Hypothalamus (tissue), 51 donors: ENCODE results near the gene TCAF1.
"Not testable (repeated sequence)": the region's sequence is repeated elsewhere in the genome, so short reads cannot be mapped to it uniquely, and the experiment has no call there.

Experiments used
- DNase-seq, 51 donors: peaks; one replicate each; lab custom pipeline; 2025; lab: John Stamatoyannopoulos, UW

TCAF1 gene

DNA sequence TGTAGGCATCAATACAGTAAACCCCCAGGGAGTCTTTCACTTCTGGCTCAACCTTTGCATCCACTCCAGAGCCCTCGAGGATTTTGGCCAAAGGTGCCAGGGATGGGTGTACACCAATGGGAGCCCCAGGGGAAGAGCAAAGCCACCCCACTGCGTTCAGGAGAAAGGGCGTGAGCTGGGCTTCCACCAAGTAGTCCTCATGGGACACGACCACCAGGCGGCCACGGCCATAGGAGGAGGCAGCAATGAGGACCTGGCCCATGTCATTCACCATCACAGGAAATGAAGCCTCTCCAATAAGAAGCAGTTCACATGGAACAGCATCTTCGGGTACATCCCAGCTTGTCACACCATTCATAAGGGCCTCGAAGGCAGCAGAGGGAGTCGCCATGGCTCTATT lies 25.8 kb downstream of the TCAF1 start:
- no peak for DNase-seq

DNA sequence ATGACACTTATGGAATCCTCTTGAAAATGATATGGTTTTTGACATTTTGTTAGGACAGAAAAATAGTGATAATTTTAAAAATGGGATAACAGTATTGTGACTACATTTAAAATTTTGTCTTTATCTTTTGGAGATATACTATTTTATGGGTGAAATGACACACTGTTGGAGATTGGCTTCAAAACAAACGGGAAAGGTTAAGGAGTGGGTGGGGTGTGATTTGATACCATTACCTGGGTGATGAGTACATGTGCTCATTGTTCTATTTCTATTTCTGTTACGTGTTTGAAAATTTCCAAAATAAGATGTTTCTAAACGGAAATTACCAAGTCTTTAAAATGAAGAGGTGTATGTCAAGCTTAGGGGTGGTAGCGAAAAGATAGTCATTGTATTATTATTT lies 28.7 kb downstream of the TCAF1 start:
- not testable (repeated sequence) for DNase-seq

DNA sequence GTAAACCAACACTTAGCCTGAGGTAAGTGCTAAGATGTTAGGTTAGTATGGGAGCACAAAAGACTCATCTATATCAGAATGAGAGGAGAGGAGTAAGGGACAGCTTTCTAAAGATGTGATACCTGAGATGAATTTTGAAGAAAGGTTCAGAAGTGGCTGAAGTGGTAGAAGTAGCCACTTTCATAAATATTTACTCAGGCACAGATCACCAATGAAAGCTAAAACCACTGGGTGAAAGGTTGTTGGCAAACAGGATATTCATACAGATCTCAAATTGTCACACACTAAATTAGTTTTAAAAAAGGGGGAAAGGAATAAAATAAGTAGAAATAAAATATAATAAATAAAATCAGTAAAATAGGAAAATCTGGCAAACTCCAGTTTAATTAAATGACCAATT lies 30.4 kb downstream of the TCAF1 start:
- not testable (repeated sequence) for DNase-seq

DNA sequence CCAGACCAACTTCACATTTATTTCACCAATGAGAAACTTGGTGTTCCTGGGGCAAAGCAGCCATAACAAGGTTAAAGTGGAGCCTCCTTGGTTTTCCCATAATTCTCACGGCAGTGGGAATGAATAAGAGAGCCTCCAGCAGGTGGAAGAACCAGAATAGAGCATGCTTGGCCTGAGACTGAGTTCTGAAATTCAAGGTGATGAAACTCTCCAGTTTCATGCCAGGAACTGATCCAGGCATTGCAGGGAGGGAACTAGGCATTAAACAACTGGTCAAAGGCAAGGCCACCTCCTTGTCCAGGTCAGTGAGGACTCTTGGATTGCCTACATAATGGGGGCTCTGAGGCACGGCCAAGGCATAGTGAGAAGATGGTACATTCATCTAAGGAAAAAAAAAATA lies 44.0 kb downstream of the TCAF1 start:
- not testable (repeated sequence) for DNase-seq

DNA sequence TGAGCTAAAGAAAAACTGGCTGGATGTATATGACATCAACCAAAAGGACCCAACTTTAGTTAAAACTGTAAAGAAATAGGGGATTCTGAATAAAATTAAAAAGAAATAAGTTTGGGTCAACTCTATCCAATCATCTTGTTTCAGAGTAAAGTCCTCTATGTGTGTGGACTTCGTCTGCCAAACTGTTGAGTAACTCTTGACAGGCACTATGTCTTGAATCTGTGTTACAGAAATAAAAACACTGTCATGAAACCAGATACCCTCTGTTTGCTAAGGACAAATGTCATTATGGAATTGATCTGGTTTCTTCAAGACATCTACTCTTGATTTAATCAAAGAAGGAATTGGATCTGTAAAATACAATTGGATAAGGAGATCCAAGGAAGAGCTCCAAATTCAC lies 46.5 kb downstream of the TCAF1 start:
- DNase-seq, result not testable (repeated sequence)

DNA sequence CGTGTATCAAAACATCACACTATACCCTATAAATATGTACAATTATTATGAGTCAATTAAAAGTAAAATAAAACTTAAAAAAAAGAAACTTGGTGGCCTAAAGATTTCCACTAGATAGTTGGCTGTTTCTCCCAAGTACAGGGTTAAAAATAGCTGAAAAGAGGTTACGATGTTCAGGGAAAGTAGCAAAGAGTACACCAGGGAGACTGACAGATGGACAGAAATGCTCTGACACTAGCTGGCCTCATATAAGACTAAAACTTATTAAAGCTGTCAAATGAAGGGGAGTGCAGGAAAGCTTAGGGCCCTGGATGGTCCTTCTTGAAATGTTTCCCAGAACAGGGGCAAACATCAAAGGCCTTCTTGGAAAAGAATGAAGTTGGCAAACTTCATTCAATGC lies 51.3 kb downstream of the TCAF1 start:
- DNase-seq, result no peak

DNA sequence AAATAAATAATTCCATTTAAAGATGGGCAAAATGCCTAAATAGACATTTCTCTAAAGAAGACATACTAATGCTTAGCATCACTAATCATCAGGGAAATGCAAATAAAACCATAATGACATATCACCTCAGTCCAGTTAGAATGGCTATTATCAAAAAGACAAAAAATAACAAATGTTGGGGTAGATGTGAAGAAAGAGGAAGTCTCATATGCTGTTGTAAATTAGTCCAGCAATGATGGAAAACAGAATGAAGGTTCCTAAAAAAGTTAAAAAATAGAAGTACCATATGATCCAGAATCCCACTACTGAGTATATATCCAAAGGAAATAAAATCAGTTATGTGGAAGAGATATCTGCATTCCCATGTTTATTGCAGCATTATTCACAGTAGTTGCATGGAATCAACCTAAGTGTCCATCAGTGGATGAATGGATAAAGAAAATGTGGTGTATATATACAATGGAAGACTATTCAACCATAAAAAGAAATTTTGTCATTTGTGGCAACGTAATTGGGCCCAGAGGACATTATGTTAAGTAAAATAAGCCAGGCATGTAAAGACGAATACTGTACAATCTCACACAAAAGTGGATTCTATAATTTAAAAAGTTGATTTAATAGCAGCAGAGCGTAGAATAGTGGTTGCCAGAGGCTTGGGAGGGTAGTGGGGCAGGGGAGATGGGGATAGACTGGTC lies 52.0 kb downstream of the TCAF1 start:
- DNase-seq, result no peak

DNA sequence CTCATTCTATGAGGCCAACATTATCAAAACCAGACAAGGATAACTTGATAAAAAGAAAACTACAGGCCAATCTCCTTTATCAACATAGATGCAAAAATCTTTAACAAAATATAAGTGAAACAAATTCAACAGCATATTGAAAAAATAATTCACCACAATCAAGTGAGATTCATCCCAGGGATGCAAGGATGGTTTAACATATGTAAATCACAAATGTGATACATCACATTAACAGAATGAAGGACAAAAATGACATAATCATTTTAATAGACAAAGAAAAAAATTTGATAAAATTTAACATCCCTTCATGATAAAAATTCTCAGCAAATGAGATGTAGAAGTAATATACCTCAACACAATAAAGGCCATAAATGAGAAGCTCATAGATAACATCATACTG lies 53.8 kb downstream of the TCAF1 start:
- DNase-seq, result no peak

DNA sequence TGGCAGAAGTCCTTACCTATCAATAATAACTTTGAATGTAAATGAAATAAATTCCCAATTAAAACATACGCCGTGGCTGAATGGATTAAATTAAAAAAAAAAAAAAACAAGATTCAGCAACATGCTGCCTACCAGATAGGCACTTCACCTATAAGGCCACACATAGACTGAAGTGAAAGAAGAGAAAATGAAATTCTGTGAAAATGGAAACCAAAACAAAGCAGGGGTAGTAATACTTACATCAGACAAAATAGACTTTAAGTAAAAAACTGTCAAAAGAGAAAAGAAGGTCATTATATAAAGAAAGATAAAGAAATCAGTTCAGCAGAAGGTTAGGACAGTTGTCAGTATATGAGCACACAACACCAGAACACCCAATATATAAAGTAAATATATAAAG lies 55.3 kb downstream of the TCAF1 start:
- DNase-seq, result no peak

DNA sequence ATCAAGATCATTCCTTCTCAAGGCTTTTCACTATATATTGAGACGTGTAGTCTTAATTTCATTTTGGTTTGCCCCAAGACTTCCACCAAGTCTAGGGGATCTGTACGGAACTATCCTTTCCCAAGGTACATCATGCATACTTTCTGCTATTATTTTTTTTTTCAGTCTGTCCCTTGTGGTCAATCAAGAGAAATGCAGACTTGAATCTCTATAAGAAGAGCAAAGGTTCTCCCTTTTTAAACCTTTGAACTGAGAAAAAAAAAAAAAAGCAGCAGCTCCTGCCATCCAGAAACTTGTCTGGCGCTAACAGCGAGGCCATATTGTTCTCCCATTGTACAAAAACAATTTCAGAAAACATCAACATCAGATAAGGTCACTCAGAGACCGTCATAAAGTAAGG lies 60.3 kb downstream of the TCAF1 start:
- not testable (repeated sequence) for DNase-seq

DNA sequence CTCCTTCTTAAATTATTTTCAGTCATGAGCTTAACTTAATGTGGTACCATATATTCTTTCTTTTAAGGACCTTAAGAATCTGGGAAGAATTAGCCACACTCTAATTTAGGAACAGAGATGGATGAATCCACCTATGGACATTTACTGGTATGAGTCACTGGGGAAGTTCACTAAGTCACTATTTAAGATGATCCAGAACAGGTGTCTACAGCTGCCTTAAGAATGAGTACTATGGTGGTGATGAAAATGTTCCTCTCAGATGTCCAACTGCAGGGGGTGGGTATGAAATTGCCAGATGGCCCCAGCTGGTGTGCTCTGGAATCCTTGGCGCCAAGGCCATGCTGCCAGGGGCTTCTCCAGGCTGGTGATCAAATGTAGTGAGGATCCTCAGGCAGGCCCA lies 61.9 kb downstream of the TCAF1 start:
- DNase-seq, result not testable (repeated sequence)

DNA sequence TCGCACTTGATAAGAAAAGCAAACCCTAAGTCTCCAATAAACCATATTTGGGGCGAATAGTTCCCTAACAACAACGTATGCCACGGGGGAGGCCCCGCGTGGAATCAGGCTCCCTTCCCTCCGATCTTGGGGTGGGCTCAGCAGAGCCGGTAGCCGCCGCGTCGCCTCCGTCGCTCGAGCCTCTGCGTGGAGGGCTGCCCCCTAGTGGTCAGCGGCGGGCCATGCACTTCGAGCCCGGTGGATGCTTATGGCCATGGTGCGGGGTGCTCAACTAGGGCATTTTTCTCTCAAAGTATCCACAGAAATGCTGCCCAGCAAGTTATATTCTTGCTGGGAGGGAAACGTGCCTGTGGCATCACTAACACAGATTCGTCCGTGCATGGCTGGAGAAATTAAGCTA lies 64.8 kb downstream of the TCAF1 start:
- DNase-seq, result not testable (repeated sequence)

DNA sequence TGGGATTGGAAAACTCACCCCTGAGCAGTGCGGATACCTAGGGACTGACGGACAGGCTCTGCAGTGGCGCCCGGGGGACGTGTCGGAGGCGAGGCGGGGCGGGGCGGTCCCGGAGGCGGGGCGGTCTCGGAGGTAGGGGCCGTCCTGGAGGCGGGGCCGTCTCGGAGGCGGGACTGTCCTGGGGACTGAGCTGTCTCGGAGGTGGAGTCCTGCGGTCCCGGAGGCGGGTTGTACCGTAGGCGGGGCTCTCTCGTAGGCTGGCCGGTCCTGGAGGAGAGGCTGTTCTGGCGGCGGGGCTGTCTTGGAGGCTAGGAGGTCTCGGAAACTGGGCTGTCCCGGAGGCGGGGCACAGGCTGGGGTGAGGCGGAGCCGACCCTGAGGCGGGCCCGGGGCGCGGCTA lies 65.4 kb downstream of the TCAF1 start:
- DNase-seq, result peak; percentile 5 to 92 (median 78)

DNA sequence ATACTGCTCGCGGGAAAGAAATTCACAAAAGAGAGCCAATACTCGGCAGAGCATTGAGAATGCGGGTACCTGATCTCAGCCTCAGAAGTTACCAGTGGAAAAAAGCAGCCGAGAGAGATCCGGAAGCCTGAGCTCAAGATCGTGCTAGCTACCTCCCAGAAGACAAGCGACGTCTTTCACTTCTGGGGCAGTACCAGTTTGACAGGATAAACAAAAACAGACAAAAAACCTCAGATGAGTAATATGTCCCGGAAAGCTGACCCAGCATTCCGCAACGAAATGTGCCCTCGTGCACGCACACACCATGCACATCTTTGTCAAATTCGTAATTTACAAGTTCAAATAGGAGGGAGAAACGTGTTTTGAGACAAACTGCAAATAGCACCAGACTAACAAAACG lies 65.9 kb downstream of the TCAF1 start:
- DNase-seq, result not testable (repeated sequence)

DNA sequence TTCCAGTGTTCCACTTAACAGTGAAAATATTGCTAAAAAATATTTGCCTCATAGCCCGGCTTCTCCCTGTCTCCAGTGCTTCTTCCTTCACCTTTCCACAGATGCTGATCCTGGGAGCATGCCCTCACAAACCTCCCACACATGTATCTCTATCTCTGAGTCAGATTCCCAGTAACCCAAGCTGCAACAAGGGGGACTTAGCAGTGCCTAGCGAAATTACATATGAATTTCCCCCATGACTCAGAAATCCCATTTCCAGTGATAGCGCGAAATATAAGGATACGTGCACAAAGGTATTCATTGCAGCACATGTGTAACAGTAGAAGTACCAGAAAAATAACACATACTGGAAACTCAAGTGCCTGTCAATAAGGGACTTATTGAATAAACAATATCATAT lies 75.4 kb downstream of the TCAF1 start:
- DNase-seq, result not testable (repeated sequence)

DNA sequence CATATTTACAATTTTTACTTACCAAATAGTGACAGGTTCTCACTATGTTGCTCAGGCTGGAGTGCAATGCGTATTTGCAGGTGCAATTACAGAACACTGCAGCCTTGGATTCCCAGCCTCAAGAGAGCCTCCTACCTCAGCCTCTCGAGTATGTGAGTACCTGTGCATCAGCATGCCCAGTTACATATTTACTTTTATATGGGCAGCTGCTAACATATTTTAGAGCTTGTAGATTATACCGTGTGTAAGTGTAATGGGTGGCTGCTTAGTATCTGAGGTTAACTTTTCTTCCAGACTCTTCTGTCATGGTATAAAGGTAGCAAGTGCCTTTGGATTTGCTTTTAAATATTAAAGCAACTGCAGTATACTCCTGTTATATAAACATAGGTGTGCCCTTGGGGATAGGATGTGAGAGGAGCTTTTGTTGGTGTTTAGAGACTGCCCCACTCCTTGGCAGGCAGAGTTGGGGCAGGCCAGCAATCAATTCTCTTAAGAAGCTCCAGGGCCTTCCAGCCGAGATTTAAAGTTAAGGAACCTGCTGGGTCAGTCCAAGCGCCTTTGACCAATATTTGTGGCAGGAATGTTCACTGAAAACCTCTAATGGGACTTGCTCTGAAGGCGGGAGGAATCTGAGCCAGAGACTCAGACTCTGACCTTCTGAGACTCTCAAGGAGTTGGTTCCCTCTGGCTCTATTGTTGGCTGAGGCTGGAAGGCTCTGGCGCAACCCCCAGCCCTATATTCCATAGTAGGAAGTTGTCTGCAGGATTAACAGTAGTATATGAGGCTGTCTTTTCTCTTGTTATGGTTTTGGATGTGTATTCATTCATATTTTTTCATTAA lies 77.5 kb downstream of the TCAF1 start:
- not testable (repeated sequence) for DNase-seq

DNA sequence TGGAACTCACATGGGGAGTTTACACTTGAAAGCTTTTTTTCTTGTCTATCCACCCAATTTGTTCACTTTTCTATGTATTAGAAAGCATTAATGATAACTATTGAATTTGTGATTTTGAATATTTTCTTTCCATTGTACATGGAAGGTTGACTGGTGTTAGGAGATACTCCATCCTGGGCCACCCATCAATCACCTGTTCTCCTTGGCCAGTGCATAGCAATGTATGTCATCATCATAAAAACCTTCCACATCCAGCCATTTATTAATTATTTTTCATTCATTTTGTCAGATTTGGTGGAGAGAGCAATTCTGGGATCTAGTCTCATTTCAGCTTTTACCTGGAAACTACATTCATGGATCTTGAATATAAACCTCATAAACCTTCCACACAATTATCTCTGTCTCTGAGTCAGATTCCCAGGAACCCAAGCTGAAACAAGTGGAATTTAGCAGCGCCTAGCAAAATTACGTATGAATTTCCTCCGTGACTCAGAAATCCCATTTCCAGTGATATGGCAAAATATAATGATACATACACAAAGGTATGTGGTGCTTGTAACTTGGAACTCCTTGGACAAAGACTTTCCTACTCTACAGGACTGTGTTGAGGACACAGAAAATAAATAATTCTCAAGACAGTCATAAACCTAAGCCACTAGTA lies 78.2 kb downstream of the TCAF1 start:
- not testable (repeated sequence) for DNase-seq

DNA sequence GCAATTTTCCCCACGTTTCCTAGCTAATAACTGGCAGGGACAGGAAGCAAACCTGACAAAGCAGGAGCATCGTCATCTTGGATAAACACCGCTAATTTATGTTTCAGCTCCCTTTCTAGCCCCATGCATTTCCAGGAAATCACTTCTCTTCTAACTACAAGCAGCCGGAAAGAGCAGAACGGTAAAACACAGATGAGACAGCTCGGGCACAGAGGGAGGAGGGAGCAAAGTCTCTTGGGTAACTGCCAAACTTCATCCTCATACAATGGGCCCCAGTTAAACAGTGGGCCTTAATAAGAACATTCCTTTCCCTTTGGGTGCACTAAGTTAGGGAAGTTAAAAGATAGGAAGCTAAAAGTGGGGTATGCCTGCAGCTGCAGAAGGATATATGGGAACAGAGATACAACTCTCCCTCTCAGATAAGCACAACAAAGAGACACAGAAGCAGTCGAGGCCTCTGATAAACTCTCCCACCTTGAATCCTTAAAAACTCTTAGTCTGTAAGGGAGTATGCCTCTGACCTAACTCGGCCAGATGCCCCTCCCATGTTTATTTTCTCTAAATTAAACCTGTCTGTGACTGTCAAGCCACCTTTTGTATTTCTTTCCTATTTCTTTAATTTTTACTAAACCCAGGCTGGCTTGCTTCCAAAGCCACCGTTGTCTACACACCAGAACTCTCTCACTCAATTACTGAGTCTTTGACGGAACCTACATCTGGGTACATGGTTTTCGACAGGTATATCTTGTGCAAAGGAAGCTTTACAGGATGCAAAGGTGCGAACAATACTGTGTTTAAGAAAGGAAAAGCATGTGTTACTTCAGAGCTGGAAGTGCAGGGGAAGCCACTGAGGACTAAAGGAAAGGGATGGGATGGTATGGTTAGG lies 80.3 kb downstream of the TCAF1 start:
- not testable (repeated sequence) for DNase-seq

DNA sequence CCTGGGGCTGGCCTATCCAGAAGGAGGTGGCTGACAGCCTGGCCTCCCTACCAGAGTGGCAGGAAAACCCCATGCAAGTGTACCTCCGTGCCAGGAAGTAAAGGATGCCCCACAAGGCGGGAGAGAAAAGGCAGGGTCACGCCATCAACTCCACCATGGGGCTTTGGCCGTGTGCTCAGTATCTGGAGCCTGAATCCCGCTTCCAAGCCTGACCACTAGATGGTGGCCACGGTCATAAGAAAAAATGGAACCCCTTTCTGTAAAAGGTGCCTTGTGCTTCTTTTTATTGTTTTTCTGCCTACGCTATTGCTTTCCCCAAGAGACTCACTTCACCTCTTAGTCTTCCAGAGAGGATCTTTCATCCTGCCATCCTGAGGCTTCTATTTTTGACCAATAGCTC lies 84.1 kb downstream of the TCAF1 start:
- not testable (repeated sequence) for DNase-seq

DNA sequence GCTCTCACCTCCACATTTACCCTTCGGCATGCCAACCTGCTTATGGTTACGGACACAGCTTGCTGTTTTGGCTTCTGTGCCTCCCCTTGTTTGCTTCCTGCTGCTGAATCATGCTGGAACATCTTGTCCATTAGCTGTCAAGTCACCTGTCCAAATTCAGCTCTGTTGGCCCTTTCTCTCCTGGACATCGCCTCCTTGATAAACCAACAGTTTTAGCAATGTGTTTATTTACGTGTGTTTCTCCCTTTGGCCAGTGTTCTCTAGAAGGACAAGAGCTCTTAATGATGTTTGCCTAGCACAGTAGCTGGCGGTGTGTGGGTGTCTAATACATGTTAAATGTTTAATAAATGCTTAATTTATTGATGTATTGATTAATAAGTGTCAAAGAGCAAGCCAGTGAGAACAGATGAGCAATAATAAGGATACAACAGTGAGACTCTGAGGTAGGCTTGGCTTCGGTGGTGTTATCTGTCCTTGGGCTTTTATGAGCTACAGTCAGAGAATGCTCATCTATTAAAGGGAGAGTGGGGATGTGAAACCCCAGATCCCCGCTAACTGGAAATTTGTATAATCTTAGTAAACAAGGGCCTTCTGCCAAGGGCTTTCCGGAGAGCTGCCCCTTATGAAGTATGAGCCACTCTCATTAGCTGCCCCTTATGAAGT lies 85.4 kb downstream of the TCAF1 start:
- not testable (repeated sequence) for DNase-seq
